Activated CD8-positive, alpha-beta memory T cell treated with anti-CD3 and anti-CD28 coated beads, Interleukin-2, amount 50 U/mL, for 24 hours (primary cell): ENCODE results near the gene FBLN7.

Experiments used
- DNase-seq: peaks from one replicate; pipeline ENCODE4 v3.0.0-alpha.2; 2020; ENCODE audit errors: extremely low read depth

The FBLN7 gene

DNA sequence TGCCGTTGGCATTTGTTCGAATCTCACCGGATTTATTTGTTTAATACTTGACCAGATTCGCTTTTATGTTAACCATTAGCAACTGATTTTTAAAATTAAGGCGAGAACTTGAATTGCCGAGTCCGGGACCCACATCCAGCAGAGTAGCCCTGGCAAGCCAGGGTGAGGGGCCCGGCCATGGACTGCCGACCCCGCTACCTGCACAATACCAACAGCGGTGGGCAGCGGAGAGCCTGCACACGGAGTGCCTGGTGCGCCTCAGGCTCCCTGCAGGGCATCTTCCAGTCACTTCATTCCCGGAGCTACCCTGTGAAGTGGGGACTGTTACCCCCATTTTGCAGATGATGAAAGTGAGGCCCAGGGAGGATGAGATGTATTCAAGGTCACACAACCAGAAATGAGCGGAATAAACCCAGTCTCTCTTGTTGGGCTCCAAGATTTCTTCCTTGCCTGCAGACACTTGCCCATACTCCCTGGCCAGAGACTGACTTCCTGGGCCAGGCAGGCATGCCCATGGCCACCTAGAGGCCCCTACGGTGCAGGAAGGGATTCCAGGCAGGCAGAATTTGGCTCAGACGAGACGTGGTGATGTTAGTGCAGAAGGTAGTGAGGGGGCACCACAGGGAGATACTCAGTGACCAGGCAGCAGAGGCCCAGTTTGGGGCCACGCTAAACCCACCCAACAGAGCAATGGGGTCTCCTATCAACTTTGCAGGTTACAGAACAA is 2.9 kb downstream of the FBLN7 start:
- DNase-seq, result no peak

DNA sequence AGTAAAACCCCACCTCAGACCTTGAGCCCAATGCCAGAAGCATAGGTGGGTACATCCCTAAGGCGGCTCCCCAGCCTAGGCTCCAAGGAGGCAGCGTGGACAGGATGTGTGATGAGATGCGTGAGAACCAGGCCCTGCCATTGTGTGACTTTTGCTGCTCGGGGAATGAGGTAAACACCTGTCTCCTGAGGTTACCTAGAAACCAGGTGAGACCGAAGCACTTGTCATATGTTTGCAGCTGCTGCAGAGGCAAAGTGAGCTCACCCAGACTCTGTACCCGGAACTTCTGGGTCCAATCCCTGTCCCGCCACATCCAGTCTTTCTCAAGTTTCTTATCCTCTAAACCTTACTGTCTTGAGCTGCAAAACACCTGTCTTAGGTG is 3.4 kb downstream of the FBLN7 start:
- no peak for DNase-seq

DNA sequence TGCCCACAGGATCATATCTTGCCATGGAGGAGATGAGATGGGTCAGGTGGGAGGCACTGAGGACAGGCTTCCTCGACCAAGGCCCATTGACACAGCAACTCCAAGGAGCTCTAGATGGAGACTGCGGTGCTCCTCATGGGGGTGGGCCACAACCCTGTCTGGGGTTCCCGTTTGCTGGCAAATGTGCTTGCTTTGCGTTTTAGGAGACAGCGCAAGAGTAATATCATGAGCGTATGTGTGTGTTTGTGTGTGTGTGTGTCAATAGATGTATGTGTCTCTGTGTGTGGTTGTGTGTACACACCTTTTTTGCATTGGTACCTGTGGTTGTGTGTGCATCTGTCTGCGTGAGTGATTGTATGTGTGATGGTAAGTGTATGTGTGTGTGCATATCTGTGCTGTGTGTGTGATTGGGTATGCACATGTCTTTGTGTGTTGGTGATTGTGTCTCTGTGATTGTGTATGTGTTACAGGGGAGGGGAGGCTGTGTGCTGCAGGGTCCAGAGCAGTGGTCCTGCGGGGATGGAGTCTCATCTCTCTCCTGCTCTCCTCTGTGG is 4.4 kb downstream of the FBLN7 start:
- DNase-seq, result no peak

DNA sequence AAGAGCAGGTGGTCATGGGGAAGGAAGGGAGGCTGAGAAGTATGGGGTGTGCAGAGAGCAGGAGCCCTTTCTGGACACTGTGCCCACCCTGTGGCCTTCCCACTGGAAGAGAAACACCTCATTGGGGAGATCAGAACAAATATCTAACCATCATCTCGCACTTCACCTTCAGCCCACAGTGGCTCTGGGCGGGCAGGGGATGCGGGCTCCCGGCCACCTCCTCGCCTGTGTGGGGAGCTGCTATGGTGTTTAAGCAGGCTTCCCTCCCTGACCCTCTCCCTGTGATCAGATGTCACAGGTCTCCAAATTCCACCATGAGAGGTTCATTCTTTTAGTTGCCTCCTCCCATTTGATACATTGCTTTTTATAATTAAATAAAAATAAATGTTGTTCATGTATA is 5.0 kb downstream of the FBLN7 start:
- DNase-seq, result no peak

DNA sequence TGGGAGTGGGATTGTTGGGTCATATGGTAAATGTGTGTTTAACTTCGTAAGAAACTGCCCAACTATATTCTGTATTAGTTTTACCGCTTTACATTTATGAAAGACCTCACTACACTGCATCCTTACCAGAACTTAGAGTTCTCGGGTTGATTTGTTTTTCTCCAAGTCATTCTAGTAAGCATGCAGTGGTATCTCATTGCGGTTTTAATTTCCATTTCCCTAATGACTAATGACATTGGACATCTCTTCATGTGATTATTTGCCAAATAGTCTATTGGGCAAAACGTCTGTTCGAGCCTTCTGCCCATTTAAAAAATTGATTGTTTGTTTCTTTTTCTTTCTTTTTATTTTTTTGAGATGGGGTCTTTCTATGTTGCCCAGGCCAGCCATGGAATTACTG is 6.8 kb downstream of the FBLN7 start:
- DNase-seq, result no peak

DNA sequence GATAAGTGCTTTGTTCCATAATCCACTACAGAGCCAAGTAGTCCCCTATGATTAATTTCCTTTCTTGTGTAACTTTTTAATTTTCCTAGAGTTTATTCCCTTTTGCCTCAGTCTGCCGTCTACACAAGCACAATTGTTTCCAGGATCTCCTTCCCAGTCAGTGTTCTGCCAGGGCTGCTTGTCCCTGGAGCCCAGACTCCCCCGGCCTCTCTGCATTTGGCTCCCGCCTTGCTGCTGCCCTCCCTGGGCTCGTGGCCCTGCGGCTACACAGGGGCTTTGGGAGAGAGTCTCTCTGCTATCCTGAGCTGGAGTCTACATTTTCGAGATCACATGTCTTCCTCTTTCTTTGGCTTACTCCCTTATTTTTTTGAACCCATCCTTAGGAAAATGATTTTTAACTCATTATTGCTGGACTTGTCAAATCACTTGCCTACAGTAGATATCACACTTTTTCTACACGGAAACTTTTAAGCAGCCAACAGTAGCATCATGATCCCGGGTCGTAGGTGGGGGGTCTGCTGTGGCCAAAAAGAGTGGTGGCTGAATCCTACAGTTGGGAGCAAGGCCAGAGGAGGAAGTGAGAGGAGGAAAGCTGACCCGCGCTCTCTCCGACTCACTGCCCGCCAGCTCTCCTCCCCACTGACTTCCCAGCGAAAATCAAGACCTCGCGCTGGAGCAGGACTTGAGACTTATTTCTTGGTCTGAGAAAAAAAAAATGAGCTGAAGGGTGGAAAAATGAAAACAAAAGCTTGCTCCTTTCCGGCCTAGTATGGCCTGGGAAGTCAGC is 9.4 kb downstream of the FBLN7 start:
- no peak for DNase-seq

DNA sequence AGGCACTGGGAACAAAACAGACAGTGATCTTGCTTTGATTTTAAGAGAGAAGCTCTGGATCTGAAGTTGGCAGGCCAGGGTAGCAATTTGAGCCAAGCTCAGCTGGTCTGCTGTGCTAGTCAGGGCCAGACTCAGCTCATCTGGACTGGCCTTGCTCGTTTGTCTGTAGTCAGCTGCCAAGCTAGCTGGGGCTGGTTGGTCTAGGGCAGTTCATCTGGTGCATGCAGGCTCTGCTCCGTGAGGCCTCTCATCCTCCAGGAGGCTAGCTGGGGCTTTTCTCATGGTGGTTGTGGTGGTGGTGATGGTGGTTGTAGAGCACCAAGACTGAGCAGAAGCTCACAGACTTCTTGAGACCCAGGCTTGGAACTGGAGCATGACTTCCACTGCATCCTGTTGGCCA is 10.3 kb downstream of the FBLN7 start:
- no peak for DNase-seq

DNA sequence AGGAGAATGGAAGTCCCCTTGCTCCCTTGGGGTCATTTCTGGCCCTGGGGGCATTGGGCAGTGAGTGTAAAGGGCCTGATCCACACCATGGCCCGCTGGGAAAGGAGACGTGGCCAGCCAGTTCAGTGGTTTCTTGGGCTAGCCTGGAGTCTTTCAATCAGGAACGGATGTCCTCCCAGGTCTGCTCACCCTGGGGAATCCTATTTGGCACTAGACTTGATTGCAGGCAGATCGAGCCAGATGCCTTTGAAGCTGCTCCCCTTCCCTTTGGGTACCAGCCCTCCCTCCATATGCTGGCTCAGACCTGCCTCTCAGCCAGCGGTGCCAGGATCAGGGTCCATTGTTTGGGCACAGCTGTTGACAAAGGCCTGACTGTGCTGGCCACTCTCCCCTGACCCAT is 11.0 kb downstream of the FBLN7 start:
- no peak for DNase-seq

DNA sequence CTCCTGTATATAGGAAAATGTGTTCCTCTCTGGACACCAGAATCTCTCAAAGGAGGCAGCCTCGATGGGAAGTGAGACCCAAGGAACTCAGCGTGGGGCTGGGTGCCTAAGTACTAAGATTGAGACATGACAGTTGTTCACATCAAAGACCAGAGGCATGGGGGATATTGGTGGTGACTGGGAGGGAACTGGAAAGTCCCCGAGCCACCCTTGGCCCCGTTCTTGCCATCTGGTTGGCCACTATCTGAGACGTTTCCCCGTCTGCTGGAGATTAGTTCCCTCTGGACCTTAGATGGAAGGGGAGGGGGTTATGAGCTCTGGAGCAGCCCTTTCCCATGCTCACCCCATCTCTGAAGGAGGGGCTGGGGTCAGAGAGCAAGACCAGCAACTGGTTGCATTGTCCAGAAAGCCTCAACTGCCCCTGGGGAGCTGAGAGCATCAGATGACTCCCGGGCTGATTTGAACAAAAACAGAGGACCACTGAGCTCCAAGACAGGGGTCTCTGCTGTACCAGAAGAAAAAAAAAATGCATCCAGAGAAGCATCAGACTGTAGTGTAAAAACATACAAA is 11.8 kb downstream of the FBLN7 start:
- DNase-seq, result no peak

DNA sequence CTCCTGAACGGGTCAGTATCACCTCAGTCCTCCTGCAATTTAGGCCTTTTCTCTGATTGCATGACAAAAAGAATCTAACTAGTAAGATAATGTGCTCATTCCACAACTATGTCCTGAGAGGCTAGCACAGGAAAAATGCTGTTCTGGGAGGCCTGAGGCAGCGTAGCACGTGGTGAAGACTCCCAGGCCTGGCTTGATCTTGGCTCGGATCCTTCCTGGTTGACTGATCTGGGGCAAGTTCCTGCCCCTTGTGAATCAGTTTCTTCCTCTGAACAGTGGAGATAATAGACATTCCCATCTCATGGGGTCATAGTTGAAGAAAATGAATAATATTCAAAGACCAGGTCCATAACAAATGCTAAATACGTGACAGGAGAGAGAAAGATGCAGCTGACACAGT is 12.3 kb downstream of the FBLN7 start:
- no peak for DNase-seq

DNA sequence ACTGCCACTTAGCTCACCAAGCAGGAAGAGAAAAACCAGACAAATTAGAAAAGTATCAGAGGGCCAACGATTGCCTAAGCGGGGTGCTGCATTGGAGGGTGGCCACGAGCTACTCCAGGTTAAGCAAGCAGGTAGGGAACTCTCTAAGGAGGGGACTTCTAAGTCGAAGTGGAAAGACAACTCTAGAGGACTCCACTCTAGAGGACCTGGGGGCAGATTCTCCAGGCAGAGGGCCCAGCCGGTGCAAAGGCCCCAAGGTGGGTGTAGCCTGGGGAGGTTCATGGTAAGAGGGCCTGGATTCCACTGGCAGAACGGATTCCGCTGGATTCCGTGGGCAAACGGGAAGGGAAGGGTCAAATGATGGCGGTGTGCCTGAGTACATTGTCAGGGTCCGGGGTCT is 12.7 kb downstream of the FBLN7 start:
- DNase-seq, result no peak

DNA sequence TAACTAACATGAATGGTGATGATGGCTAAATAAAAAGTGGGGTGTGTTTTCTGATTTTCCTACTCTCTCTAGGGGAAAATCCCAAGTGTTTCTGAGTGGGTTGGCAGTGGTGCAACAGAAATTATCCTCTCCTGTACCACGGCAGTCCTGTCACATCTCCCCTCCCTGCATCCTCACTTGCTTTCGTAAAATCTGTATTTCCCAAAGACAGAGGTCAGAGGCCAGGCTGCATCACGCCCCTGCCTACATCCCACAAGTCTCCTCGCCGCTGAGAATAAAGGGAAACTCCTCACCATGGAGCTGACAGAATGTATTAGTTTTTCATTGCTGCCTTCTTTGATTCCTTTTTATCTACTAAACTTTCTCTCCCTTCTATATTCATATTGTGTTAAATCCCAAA is 13.1 kb downstream of the FBLN7 start:
- no peak for DNase-seq

DNA sequence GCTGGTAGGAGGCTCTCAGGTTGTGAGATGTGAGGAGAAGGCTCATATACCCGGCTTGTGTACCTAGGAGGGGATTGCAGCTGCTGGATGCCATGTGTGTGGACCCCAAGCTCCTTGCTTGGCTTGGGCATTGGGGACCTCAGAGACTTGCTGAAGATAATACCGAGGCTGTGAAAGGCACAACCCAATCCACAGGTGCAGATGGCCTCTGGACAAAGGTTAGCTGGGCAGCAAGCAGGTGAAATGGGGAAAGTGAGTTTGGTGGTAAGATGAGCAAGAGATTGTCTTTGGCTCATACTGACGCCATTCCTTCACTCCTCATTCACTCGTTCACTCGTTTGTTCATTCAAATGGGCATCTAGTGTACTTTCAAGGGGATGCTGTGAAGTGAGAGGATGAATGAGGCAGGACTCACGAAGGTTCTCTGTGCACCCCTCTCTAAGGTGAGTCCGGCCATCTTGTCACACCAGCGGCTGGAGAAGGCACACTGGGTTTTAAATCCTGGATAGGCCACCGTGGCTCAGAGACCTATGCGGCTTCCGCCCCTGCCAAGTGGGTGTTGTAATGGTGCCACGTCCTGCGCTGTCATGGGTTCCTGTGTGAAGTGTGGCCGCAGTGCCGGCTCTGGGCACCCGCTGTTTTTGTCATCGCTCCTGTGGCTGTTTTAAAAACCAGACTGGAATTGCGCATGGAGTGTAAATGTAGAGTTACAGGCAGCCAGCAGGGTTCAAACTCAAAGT is 13.7 kb downstream of the FBLN7 start:
- DNase-seq, result no peak

DNA sequence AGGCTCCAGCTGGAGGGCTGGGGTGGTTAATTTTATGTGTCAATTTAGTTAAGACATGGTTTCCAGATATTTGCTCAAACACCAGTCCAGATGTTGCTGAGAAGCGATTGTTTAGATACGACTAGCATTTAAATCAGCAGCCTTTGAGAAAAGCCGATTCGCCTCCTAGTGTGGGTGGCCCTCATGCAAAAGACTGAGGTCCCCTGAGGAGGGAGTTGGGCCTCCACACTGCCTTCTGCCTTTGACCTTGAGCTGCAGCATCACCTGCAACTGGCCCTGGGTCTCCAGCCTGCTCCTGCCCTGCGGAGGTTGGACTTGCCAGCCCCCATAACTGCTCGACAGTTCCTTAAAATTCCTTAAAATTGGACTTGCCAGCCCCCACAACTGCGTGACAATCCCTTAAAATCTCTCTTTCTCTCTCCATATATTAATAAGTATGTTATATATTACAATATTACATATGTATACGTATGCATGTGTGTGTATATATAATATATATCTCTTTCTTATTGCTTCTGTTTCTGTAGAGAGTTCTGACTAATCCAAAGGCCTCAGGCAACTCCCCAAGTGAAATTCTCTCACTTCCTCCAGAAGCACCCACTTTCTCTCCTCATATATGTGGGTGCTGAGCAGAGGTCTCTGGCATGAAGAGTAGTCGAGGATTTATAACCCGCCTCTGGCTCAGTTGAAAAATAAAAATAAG is 14.4 kb downstream of the FBLN7 start:
- DNase-seq, result no peak

DNA sequence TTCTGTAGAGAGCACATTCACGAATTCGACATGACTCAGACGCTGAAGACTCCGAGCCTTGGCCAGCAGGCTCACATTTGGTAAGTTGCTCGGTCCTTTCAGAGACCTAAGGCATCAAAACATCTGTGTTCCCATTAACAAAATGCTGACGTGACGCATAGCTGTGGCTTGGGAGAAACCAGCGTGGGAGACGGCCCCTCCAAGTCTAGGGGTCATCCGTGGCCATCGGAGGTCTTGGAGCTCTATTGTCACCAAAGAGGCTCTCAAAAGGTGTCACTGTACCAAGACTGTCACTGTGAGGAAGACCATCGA is 14.9 kb downstream of the FBLN7 start:
- no peak for DNase-seq

DNA sequence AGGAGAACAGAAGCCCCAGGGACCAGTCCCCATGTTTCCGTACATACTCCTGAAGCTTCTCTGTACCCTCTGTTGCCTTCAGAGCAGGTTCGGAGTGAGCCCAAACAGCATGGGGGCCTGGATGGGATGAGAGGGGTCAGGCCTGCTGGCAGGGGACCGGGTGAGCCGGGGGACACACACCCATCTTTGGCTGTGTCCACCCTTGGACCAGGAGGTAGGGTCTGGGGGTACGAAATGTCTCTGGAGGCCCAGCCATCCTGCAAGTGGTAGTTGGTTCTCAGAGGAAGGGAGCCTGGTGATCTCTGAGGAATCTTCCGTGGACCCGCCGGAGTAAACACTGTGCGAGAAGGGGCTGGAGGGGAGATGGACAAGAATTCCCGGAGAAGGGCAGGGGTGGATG is 15.3 kb downstream of the FBLN7 start:
- no peak for DNase-seq

DNA sequence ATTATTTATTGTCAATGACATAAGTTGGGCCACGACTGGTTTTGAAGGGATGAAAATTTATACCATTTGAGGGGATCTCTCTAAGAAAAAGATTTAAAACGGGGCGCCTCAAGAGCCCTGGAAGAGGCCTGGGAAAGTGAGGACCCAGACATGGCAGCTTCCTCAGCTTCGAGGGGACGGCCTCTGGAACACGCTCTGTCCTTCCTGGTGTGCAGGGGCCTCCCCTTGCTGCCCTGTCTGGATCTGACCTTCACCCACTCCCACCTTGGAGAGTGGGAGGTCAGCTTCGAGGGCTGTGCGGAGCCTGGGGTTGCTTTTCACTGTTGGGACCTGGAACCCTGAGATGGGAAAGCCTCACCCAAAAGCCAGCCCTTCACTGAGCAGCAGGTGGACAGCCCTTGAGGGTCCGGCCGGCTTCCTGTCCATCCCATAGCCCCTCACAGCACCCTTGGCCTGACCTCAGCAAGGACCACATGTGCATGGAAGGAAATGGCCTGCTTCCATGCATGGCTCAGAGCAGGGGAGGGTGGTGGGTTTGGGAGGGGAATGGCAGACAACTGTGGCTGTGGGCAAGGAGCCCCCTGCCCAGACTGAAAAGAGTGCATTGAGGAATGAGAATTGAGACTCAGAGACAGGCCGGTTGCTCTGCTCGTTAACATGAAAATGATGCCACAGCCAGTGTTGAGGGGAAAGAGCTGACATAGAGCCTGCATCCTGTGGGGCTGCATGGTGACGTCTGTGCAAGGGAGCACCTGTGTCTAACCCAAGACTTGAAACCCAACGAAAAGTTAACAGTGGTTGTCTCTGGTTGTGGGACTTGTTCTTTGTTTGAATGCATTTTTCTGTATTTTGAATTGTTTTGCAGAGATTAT is 16.3 kb downstream of the FBLN7 start:
- no peak for DNase-seq

DNA sequence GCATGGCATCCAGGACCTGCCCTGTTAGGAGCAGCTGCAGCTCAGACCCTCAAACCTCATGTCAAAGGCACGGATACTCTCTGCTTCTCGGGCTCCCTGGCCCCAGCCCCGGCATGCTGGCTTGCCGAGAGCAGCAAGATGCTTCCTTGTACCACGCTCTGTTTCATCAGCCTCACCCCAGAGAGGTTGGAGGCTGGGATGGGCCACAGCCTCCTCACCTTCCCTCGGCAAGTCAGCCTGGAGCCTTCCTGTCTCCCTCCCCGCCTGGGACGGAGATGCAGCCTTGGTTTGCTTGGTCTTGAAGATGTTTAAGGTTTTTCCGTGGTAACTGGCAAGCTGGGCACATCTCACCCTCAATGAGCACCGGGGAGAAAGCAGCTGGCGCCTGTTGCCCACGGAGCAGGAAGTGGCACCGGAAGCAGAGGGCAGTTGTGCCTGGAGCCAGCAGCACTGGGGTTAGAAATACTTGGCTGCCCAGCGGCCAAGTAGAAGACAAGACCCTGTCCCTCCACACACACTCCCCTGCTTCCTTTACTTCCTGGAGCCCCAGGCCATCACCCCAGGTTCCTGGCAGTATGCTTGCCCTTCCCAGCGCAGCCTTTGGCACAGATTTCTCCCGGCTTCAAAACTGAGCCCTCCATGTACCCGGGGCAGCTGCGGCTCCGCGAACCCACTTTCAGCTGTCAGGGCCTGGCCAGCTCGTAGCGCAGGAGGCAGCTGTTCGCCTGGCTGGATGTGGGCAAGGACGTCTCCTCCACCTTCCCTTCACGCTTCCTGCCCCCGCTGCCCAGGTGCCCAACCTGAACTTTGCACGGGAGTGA is 17.4 kb downstream of the FBLN7 start:
- no peak for DNase-seq

DNA sequence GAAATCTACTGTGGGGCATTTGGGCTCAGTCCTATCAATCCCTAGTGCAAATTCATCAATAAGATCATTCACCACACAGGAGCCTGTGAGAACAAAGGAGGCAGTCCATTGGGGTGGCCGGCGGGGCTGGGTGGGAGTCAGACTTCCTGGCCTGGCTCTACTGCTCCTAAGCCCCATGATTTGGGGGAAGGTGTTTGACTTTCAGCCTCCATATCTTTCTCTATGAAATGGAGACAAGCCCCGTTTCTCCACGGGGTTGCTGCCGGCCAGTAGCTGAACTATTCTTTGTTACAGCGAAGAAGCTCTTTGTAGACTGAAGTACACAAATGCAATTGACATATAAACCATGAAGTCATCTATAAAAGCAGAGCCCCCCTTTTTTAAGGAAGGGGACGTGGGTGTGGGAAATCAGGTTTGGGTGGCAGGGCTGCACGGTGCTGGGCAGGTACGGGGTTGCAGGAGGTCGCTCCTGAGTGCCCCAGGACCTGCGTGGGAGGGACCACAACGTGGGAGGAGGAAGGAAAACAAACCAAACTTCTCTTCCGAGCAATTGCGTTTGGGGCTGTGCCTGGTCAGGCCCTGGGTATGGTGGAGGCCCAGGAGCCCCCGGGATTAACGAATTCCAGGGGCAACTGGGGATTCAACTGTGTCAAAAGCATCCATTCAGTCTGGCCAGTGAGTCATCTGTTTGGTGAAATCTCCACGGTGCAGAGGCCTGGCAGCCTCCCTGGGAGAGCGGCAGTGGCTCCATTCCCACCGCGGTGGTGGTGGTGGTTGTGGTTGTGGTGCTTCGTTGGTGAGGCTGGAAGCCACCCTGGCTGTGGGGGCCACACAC is 18.2 kb downstream of the FBLN7 start:
- DNase-seq, result no peak
